IMR-90 (cell line): ENCODE data around the gene DMXL1.

Experiments used
- CEBPB ChIP-seq: IDR thresholded peaks from 2 replicates; pipeline ENCODE4 v1.6.1; 2012; ENCODE audit warnings: low read depth, low read length, improper control_type of control experiment
- CTCF ChIP-seq: conservative IDR thresholded peaks from 2 replicates; pipeline ENCODE4 v1.5.1; 2012; ENCODE audit warnings: mild to moderate bottlenecking, low read depth, low read length, improper control_type of control experiment
- MAZ ChIP-seq: IDR thresholded peaks from 2 replicates; pipeline ENCODE4 v1.6.1; 2012; ENCODE audit warnings: low read depth, mild to moderate bottlenecking, low read length, improper control_type of control experiment, moderate library complexity, borderline replicate concordance
- POLR2A ChIP-seq: IDR thresholded peaks from 2 replicates; pipeline ENCODE4 v1.6.1; 2012; ENCODE audit warnings: mild to moderate bottlenecking, low read depth, low read length
- RAD21 ChIP-seq: IDR thresholded peaks from 2 replicates; pipeline ENCODE4 v1.6.1; 2012; ENCODE audit warnings: low read length, improper control_type of control experiment

- no peak for TF ChIP-seq MAZ
- TF ChIP-seq RAD21: no peak
- TF ChIP-seq CTCF: no peak
- no peak for TF ChIP-seq CEBPB
- TF ChIP-seq POLR2A: no peak
Measured at GRCh38 chr5:119033135-119033534, 37.8 kb upstream of the DMXL1 start.
